Kidney glomerular epithelial cell (primary cell): ENCODE measurements around the gene RPL10A.

ENCODE experiments used
- DNase-seq: peaks from one replicate; lab custom pipeline; 2025; lab: John Stamatoyannopoulos, UW

RPL10A gene

DNA sequence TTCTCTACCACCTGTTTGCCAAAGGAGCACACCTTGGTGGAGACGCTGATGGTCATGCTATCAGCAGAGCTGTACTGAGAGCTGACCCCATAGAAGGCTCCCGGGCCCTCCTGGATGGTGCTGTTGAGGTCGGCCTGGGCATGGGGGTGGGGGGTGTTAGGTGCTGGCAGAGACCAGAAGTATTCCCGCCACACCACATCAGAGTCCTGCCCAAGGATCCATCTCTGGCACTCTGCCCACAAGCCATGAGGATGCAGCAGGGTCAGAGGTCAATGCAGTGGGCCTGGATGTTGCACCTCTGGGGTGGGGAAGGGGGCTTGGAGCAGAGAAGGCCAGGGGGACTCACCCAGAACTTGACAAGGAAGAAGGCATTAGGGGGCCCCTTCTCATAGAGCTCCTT, 7.4 kb downstream of the RPL10A start:
- DNase-seq, result no peak

DNA sequence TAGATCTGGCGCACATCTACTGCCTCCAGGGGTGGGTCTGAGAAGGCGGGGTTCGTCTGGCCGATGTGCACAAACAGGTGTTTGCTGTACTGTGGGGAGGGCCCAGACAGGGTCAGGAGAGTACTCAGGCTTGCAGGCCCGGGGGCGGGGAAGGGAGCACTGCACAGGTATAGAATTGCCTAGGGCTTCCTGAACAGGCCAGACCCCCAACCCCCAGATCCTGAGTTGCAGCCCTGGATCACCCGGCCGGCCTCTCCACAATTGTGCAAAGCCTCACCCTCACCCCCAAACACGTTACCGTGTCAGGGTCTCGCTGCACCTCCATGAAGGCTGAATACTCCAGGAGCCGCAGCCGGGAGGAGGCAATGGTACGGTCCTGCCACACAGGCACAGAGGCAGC, 7.8 kb downstream of the RPL10A start:
- DNase-seq, result no peak

GRCh38 chr6:35477028-35477427, 8.8 kb downstream of the RPL10A start:
- no peak for DNase-seq

DNA sequence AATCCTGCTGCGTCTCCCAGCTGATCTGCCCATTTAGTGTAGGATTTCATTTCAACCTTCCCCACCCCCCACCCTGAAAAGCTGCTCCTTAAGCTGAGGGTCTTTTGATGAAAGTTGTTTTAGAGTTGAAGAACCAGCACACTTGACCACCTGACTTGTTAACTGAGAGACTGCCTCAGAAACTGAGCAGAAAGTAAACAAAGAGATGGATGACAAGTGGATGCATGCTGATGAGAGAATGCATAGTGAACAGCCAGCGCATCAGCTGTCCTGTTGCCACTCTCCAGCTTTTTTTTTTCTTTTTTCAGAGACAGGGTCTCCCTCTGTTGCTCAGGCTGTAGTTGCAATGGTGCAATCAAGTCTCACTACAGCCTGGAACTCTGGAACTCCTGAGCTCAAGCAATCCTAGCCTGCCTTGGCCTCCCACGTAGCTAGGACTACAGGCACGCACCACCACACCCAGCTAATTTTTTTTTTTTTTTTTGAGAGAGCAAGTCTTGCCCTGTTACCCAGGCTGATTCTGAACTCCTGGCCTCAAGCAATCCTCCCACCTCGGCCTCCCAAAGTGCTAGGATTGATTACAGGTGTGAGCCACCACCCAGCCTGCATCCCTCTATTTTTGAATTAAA, 9.5 kb downstream of the RPL10A start:
- no peak for DNase-seq

DNA sequence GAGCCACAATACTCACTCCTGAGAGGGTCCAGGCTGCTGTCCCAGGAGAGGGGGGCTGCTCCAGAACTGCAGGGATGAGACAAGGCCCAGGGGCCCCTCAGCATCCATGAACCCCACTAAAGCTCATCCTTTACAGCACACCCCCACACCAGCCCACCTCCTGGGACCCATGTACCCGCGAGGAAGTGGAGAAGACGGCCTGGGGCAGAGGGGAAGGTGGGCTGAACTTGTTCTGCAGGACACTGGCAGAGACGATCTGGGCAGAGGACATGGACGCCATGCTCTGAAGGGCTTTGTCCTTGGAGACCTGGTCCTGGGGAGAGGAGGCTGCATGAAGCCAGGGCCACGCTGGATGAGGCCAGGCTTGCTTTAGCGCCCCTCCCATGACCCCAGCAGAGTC, 10.1 kb downstream of the RPL10A start:
- no peak for DNase-seq

GRCh38 chr6:35480176-35480575, 12.0 kb downstream of the RPL10A start:
- no peak for DNase-seq

- no peak for DNase-seq
Measured at GRCh38 chr6:35481226-35481625, 13.0 kb downstream of the RPL10A start.

GRCh38 chr6:35483062-35483461, 14.9 kb downstream of the RPL10A start:
- DNase-seq, result no peak

DNA sequence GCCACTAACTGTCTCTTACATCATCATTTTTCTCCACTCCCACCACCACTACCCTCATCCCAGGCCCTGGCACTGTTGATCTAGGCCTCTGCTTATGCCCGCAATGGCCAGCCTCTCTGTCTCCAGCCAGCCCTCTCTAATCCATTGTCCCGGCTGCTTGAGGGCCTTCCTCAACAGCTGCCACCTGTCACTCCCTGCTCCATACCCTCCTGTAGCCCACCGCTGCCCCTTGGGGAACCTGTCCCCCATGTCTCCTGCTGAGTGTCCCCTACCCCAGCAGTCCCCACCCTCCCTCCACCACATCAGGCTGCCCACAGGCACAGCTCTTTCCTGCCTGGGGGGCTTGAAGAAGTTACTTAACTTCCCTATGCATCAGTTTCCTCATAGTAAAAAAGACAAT, 15.3 kb downstream of the RPL10A start:
- no peak for DNase-seq

DNA sequence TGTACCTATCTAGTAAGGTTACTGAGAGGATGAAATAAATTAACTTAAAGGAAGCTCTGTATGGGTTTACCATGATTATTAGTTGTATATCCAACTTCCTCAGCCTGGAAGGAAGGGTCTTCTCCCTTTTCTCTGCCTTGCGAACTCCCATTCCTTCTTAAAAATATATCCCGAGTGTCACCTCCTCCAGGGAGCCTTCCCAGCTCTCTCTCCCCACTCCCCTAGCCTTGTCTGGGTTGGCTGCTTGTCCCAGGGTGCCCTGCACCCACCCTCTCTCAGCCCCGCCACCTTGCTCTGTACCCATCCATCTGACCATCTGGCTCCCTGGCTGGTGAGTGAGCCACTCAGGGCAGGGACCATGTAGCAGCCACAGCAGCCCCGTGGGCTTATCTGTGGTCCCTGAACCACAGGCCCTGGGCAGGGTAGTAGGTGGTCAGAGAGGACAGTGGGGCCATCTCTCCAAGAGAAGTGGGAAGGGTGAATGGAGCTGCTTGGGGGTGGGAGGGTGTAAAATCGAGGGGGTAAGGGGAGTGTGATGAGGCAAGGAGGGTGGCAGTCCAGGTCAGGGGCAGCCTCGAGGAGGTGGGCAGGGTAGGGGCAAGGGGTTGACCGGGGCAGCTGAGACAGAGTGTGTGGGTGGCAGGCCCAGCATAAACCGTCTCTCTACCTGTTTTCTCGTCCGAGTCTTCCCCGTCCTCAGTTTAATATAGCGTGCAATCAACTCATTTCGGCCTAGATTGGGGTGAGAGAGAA, 15.9 kb downstream of the RPL10A start:
- no peak for DNase-seq

DNA sequence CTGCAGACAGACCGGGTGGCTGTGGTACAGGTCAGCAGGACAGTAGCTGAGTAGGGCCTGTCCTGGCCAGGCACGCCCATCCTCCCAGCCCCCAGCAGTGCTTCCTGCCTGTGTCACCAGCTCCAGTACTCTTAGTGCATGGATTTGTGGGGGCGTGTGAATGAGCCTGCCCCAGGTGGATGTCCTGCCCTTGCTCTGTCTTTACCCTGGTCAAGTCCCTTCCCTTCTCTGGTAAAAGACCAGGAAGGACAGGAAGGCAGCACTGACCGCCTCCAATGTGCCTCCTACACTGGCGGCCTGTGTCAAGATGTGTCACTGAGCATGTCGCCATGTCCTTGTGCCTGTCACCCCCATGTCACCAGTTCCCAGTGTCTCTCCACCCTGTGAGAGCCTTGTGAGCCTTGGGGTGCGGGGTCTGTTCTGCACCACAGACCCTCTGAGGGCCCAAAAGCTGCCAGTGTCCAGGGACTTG, 16.8 kb downstream of the RPL10A start:
- peak; percentile 39 for DNase-seq

- DNase-seq, result peak; percentile 61
Measured at GRCh38 chr6:35485402-35485877, 17.2 kb downstream of the RPL10A start.

GRCh38 chr6:35486005-35486925, 18.1 kb downstream of the RPL10A start:
- DNase-seq, result peak; percentile 56

GRCh38 chr6:35487658-35488516, 19.7 kb downstream of the RPL10A start:
- DNase-seq, result peak; percentile 9

DNA sequence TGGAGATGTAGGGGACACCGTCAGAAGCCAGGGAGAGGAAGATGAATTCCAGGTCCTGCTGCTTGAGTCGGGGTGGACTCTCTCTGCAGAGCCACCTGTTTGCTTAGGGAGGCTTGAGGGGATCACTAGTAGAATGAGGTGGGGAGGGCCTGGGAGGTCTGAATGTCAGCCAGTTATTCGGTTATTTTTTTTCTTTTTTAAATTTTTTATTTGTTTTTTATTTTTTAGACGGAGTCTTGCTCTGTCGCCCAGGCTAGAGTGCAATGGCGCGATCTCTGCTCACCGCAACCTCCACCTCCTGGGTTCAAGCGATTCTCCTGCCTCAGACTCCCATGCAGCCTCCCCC, 20.3 kb downstream of the RPL10A start:
- no peak for DNase-seq

DNA sequence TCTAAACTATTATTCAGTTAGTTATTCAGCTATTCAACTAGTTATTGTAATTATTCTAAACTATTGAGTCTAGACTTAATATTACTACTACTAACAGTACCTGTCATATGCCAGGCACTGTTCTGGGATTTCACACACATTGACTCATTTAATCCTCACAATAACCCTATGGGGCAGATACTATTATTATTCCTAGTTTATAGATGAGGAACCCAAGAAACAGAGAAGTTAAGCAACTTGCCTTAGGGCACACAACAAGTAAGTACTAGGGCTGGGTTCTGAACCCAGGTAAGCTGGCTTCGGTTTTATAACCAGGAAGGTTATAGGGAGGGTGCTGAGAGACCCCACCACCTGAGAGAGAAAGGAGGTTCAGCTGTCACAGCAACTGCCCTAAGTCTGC, 20.9 kb downstream of the RPL10A start:
- no peak for DNase-seq

DNA sequence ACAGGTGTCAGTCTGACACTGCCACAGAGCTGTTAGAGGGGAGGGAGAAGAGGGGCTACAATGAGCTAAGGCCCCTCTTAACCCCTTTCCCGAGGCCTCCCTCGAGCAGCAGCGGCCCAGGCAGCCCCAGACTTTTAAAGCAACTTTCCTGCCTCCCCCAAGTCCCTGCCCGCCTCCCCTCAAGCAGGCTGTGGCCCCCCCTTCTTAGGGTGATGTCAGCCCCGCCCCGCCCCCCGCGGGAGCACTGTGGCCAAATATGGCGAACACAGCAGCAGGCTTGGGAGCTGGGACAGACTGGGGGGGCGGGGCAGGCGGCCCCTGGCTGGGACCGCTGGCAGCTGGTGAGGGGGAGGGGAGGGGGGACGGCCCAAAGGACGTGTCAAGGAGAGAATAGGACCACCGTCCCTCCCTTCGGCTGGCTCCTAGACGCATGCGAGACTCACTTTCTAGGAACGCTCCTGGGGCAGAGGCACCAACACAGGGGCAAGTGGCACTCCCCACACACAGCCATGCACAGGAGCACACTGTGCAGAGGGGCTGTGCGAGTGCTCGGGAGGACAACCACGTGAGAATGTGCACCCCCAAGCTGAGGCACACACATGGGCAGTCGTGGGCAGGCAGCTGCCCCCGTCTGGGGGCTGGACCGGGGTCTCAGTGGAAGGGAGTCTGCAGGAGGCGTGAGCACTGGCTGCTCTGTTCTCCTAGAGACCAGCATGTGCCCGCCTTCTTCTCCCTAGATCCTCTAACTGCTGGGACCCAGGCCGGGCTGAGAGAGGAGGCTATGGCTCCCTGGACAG, 22.0 kb downstream of the RPL10A start:
- no peak for DNase-seq

DNA sequence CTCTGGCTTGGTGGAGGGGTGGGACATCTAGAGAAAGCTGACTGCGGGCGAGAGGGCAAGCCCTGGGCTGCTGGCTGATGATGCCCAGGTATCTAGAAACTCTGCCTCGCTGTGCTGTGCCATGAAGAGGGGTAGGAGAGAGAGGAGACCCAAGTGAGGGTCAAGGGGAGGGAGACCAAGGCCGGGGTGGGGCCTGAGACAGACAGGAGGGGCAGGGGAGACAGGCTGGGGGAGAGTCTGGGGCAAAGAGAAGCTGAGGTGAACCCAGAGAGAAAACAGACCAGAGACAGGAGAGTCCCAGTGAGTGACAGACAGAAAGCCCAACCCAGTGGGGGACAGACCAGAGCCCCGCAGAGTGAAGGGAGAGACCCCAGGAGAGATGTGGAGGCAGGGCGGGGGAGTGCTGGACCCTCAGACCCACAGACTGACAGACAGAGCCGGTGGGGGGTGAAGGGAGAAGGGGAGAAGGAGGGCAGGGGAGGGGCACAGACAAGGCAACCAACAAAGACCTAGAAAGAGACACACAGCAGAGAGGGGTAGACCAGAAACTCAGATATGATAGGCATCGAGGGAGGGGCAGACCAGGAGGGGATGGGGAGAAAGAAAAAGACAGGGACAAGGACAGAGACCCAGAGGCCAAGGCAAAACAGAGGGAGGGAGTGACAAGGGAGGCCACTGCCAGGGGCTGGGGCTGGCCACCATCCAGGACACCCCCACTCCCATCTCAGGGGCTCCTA, 22.8 kb downstream of the RPL10A start:
- no peak for DNase-seq

DNA sequence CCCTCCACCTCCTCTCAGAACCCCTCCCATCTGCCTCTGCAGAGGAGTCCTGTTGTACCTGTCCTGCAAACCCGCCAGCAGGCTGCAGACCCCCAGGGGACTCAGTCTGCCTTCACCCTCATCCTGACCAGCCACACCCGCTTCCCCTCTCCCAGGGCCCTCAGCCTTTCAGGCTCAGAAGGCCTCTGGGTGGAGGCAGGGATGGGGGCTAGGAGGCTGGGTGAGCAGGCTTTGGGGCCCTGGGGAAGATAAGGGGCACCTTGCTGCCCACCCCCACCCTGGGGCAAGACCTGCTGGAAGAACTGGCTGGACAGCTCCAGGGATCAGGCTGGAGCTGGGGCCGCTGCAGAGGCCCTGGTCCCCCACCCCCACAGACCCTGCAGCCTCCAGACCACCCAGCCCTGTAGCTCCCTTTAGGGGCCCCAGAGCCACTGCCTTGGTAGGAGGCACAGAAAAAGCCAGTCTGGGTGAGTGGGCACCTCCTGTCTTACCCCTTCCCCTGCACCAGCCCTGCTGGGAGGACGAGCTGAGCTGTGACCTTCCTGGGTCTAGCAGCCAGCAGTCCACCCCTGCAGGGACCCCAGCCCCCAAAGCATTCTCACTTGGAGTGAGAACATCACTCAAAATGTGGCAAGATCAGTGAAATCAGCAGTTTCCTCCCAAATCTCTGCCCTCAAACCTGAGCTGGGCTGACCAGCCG, 23.5 kb downstream of the RPL10A start:
- no peak for DNase-seq
